Keratinocyte (primary cell): ENCODE results near the gene AP2A2.

Source experiments
- EZH2 ChIP-seq: IDR thresholded peaks from one replicate; pipeline ENCODE4 v1.6.1; 2012; ENCODE audit warnings: inconsistent platforms, mild to moderate bottlenecking, low read length, moderate library complexity
- TF ChIP-seq, protein P1 (sequence below), 3 experiments: IDR thresholded peaks in 1 of 3; conservative IDR thresholded peaks in 1 of 3; optimal IDR thresholded peaks in 1 of 3; 2 replicates in 2 of 3; 3 replicates in 1 of 3; pipeline versions ENCODE3 to v1.5.1; 2011; ENCODE audit warnings: low read length in 3 of 3, mild to moderate bottlenecking in 3 of 3, moderate library complexity in 2 of 3, control low read depth in 1 of 3, inconsistent platforms in 1 of 3; ENCODE audit not compliant: insufficient read depth in 2 of 3; ENCODE audit errors: extremely low read depth in 1 of 3

DNA sequence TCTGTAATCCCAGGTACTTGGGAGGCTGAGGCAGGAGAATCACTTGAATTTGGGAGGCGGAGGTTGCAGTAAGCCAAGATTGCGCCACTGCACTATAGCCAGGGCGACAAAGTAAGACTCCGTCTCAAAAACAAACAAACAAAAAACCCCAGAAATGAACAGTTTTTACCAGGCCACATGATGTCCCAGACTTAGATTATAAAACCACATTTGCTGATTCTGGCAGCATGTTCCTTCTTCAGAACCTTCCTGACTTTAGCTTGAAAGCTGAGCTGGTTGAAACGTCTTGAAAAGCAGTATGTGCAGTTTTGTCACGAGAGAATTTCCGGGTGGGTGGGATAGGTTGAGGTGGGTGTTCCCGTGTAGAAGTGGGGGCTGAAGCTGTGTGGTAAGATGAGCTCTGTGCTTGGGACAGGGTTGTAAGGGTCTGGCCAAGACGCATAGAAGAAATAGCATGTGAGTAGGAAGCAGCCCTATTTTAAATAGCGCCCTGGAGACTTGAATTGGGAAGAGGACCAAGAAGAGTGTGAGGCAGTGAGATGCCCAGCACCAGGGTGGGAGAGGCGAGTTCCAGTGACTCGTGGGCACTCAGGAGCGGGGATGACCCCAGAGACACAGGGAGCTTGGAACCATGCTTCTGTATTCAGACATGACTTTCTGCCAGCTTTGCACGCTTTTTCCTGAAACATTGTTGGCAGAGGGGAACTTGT, 7.6 kb downstream of the AP2A2 start:
- TF ChIP-seq, protein P1, sequence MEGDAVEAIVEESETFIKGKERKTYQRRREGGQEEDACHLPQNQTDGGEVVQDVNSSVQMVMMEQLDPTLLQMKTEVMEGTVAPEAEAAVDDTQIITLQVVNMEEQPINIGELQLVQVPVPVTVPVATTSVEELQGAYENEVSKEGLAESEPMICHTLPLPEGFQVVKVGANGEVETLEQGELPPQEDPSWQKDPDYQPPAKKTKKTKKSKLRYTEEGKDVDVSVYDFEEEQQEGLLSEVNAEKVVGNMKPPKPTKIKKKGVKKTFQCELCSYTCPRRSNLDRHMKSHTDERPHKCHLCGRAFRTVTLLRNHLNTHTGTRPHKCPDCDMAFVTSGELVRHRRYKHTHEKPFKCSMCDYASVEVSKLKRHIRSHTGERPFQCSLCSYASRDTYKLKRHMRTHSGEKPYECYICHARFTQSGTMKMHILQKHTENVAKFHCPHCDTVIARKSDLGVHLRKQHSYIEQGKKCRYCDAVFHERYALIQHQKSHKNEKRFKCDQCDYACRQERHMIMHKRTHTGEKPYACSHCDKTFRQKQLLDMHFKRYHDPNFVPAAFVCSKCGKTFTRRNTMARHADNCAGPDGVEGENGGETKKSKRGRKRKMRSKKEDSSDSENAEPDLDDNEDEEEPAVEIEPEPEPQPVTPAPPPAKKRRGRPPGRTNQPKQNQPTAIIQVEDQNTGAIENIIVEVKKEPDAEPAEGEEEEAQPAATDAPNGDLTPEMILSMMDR (optimal IDR thresholded peaks at IDR 0.05 in 1 of 3, IDR thresholded peaks at IDR 0.05 in 1 of 3, conservative IDR thresholded peaks at IDR 0.05 in 1 of 3; ENCODE audit: extremely low read depth in 1 of 3, insufficient read depth in 2 of 3, low read length in 3 of 3) = no peak
- no peak for TF ChIP-seq EZH2
